Astrocyte of the hippocampus (primary cell): Measurements from ENCODE around the gene ETS1.

Experiments used
- DNase-seq: peaks from one replicate; pipeline ENCODE4 v3.0.0; 2011; ENCODE audit warnings: low read depth, low spot score

Gene ETS1

GRCh38 chr11:128587415-128587814, at the start of gene ETS1:
Gene ETS1, minus strand, starts transcription at chr11:128587558. Its CDS starts 14,428 bp downstream, at chr11:128573130.
- peak; percentile 29 for DNase-seq

GRCh38 chr11:128634395-128634794, 47.0 kb upstream of the ETS1 start:
- DNase-seq: no peak

- no peak for DNase-seq
Measured at GRCh38 chr11:128633384-128633965, 46.1 kb upstream of the ETS1 start.

GRCh38 chr11:128632141-128632791, 44.9 kb upstream of the ETS1 start:
- DNase-seq: peak; percentile 74

GRCh38 chr11:128630367-128631230, 43.2 kb upstream of the ETS1 start:
- DNase-seq: peak; percentile 92

GRCh38 chr11:128629516-128630106, 42.3 kb upstream of the ETS1 start:
- no peak for DNase-seq

GRCh38 chr11:128628686-128629085, 41.3 kb upstream of the ETS1 start:
- DNase-seq: no peak

GRCh38 chr11:128628325-128628673, 40.9 kb upstream of the ETS1 start:
- DNase-seq: no peak

- DNase-seq: no peak
Measured at GRCh38 chr11:128627666-128628324, 40.4 kb upstream of the ETS1 start.

- no peak for DNase-seq
Measured at GRCh38 chr11:128626913-128627665, 39.7 kb upstream of the ETS1 start.

- no peak for DNase-seq
Measured at GRCh38 chr11:128625746-128626145, 38.4 kb upstream of the ETS1 start.

GRCh38 chr11:128625326-128625725, 38.0 kb upstream of the ETS1 start:
- DNase-seq: no peak

GRCh38 chr11:128624269-128625175, 37.2 kb upstream of the ETS1 start:
- no peak for DNase-seq

GRCh38 chr11:128623091-128623490, 35.7 kb upstream of the ETS1 start:
- no peak for DNase-seq

GRCh38 chr11:128621601-128622501, 34.5 kb upstream of the ETS1 start:
- DNase-seq: peak; percentile 30

GRCh38 chr11:128620309-128621100, 33.1 kb upstream of the ETS1 start:
- DNase-seq: no peak

- DNase-seq: no peak
Measured at GRCh38 chr11:128619540-128620308, 32.4 kb upstream of the ETS1 start.
